ENCODE measurements around the gene CNTNAP5.

DNA sequence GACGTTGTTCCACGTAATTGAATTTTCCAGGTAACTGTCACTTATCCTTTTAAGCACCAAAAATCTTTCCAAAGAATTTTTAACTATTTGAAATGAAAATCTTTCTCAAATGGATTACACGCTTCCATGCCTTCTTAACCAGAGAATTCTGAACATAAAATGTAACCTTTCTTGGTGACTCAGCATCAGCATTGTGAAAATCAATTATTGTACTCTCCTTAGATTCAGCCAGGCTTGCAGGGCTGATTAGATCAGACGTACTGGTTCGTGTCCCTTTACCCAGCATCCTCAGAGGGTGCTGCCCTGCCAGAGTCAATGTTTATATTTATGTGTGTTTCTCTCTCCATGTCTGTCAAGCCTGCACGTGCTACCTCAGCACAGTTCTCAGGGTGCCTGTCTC lies 623.9 kb downstream of the CNTNAP5 start:
- no peak for TF ChIP-seq SP1 (IDR thresholded peaks at IDR 0.05)
- no peak for TF ChIP-seq BHLHE40 (IDR thresholded peaks at IDR 0.05; ENCODE audit: borderline replicate concordance)
- TF ChIP-seq HDGF (IDR thresholded peaks at IDR 0.05; ENCODE audit: borderline replicate concordance) = no peak
- no peak for TF ChIP-seq SUZ12 (IDR thresholded peaks at IDR 0.05)
- TF ChIP-seq ELF4 (IDR thresholded peaks at IDR 0.05) = no peak
- no peak for TF ChIP-seq FOXM1 (IDR thresholded peaks at IDR 0.05; ENCODE audit: borderline replicate concordance)

All from HEK293T (cell line).